Measurements from ENCODE around the gene NR5A1. TPM values are rescaled to one million over a fixed set of nuclear protein-coding genes. Genes with fewer than 3 reads are reported as not detected.

The NR5A1 gene
- total and polyA plus RNA-seq, 10 of the 15 experiments (the other 5 are each of a cell fraction or from before 2014, with no cell fraction given) = 0.06 to 0.24 (median 0.08) TPM; not detected in 5

GRCh38 chr9:124511426-124511840, 4.2 kb upstream of the NR5A1 start (continued):
- TF ChIP-seq POLR2AphosphoS5 (IDR thresholded peaks at IDR 0.05; ENCODE audit: low read length) (no peak), CTCF (IDR thresholded peaks at IDR 0.05 in 2 of 3, conservative IDR thresholded peaks at IDR 0.05 in 1 of 3; ENCODE audit: control insufficient read depth in 2 of 3, extremely low read depth in 1 of 3, insufficient read depth in 1 of 3, low read depth in 3 of 3, low read length in 3 of 3) (no peak), GABPA (IDR thresholded peaks at IDR 0.05; ENCODE audit: low read depth) (no peak), EGR1 (IDR thresholded peaks at IDR 0.05; ENCODE audit: borderline replicate concordance in 1 of 2, low read depth in 2 of 2, low read length in 2 of 2) (no peak), ETV6 (conservative IDR thresholded peaks at IDR 0.05 in 1 of 2, IDR thresholded peaks at IDR 0.05 in 1 of 2; ENCODE audit: borderline replicate concordance in 1 of 2, low read depth in 1 of 2) (no peak), WRNIP1 (IDR thresholded peaks at IDR 0.05; ENCODE audit: borderline replicate concordance, low read depth, low read length) (no peak), MYB (IDR thresholded peaks at IDR 0.05; ENCODE audit: borderline replicate concordance, low read depth, low read length) (no peak), CREB1 (IDR thresholded peaks at IDR 0.05; ENCODE audit: low read depth) (no peak), TCF3 (IDR thresholded peaks at IDR 0.05; ENCODE audit: borderline replicate concordance, insufficient read depth, low read depth, low read length) (no peak), RCOR1 (conservative IDR thresholded peaks at IDR 0.05; ENCODE audit: low read depth, low read length) (no peak), HCFC1 (IDR thresholded peaks at IDR 0.05; ENCODE audit: low read length) (no peak)
